ENCODE results near the gene SLC38A3.
"Not testable (repeated sequence)": the region's sequence is repeated elsewhere in the genome, so short reads cannot be mapped to it uniquely, and the experiment has no call there.

Gene SLC38A3

DNA sequence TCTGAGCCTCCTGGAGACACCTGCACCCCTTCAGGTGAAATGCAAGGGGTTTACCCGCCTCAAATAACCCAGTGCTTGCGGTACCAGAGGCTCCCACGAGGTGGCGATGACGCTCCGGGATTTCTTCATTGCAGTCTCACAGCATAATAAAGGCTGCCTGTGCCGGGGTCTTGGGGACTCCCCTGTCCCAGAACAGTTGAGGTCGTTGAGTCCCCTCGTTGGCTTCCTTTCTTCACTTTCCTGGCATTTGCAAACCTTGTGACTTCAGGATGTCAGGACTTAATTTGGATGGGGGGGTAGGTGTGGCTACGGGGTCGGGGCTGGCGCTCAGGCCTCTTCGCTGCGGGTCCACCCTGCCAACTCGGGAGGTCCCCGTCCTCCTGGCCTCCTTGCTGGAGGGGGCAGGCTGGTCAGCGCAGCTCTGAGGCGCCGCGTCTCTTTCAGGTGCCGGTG, 12.4 kb upstream of the SLC38A3 start:
- peak; percentile 76 for DNase-seq

DNA sequence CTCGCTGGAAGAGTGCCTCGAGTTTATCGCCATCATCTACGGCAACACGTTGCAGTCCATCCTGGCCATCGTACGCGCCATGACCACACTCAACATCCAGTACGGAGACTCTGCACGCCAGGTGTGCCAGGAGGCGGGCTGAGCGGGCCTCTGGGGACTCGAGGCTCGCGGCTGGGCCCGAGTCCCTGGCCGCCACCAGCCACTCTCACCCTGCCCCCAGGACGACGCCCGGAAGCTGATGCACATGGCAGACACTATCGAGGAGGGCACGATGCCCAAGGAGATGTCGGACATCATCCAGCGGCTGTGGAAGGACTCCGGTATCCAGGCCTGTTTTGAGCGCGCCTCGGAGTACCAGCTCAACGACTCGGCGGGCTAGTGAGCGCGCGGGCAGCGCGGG, 11.8 kb upstream of the SLC38A3 start:
- no peak for DNase-seq

DNA sequence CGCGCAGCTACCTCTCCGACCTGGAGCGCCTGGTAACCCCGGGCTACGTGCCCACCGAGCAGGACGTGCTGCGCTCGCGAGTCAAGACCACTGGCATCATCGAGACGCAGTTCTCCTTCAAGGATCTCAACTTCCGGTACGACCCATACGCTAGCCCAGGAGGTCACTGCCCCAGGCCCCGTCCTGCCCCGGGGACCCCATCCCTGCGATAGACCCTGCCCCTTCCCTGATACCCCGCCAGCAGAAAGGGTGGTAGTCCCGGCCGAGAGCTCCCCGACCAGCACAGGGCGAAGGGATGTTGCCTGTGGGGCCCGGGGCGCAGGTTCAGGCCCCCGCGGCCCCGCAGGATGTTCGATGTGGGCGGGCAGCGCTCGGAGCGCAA, 11.3 kb upstream of the SLC38A3 start:
- no peak for DNase-seq

DNA sequence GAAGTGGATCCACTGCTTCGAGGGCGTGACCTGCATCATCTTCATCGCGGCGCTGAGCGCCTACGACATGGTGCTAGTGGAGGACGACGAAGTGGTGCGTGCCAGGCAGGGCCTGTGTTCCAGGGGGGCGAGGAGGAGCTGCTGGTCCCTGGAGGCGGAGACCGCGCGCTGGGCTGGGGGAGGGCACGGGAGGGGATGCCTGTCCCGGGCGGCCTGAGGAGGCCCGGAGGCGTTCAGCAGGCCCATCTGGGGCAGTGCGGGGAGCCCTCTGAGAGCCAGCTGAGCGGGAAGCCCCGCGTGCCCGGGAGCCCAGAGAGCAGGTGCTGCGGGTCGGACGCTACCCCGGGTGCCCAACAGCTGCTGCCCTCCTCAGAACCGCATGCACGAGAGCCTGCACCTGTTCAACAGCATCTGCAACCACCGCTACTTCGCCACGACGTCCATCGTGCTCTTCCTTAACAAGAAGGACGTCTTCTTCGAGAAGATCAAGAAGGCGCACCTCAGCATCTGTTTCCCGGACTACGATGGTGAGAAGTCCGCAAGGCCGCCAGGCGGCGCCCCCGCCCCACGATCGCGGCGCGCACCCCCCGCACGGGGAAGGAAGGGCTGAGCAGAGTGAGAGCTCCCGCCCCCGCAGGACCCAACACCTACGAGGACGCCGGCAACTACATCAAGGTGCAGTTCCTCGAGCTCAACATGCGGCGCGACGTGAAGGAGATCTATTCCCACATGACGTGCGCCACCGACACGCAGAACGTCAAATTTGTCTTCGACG, 10.8 kb upstream of the SLC38A3 start:
- DNase-seq = peak; percentile 81

DNA sequence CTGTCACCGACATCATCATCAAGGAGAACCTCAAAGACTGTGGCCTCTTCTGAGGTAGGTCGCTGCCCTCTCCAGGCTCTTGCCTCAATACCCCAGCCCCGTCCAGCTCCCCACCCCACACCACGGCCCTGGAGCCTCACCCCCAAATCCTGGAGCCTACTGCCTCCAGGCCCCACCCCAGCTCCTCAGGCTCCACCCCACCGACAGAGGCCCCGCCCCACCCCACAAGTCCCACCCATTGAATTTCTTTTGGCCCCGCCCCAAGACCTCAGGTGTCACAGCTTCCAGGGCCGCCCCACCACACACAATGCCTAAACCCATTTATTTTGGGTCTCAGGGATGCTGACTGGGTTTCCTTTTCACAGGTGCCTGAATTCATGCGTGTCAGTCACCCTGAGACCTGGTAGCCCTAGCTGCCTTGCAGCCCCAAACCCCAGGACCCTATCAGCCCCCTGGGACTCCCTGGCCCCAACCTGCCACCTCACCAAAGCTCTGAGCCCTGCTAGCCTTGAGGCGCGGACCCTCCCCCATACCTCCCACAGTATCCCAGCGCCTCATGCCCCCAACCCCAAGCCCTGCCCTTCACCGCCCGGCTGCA, 10.1 kb upstream of the SLC38A3 start:
- DNase-seq = peak; percentile 47

DNA sequence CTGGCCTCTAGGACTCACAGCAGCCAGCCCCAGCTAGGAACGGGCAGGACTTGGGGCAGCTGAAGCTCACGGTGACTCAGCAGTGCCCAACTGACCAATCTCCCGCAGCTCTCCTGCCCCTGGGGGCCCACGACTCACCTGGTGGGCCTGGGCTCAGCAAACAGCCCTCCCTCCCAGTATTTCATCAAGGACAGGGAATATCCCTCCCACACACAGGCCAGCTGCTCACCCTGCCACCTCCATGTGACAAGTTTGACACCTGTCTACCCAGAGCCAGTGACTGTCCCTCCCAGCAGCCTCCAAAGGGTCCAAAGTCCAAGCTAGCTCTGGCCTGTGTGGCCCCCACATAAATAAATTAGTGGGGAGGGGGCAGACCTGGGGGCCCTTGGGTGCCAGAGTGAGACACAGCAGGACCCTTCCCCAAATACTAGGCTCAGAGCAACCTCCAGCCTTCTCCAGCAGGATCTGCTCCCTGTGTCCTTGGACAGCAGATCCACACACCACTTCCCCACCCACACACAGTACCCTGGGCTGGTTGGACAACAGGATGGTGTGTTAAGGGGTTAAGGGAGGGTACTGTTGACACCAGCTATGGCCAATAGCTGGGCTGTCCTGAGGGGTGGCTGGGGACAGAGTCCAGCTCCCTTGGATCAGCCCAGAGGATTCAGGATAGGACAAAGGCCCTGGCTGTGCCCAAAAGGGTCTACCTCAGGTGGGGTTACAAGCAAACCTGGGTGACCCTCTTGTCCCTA, 9.4 kb upstream of the SLC38A3 start:
- DNase-seq = no peak

DNA sequence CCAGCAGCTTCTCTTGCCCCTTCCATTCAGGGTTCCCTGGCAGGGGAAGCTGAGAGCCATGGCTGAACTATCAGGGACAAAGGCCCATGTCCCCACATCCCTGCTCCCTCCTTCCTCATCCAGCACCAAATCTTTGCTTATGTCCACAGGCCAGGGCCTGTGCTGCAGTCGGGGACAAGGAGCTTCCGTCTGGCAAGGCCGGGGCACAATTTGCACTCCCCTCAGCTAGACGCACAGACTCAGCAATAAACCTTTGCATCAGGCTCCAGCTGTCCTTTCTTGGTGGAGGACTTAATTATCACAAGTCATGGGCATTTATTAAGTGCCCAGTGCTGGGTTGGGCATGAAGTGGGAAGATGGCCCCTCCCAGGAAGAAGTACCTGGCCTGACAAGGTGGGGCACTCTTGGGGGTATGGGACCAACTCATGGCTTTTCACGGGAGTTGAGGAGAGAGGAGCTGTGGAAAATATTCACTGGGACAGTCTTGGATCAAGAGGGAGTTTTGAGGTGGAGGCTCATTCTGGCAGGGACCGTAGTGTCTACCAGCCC, 8.7 kb upstream of the SLC38A3 start:
- DNase-seq = no peak

DNA sequence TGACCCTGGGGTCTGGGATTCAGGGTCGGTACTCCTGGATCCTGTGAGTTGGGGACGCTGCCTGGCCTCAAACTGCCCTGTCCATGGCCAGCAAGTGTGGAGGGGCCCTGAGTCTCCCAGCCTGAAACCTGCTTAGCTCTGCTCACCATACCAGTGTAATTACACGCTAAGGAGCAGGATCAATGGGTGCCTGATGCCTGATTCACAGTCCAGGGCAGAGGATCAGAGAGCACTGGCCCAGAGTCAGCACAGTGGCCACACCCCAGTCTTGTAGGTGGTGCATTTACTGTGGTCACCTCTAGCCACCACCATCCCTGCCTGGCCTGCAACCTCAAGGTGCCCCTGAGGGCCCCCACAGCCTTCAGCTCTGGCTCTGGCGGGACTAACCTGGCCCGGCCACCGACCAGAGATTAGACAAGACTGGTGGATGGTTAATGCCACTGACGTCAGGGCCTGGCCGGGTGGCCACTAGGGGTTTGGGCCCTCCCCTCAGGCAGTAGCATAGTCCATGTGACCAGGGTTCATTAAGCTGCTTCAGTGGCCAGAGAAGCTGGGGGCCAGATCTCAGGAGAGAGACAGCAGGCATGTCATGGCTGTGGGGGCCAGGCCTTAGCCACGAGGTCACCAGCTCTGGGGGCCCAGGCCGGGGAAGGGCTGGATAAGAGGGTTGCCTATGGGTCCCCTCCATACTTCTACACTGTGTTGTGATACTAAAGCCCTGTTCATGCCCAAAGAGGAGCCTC, 3.3 kb upstream of the SLC38A3 start:
- no peak for DNase-seq

DNA sequence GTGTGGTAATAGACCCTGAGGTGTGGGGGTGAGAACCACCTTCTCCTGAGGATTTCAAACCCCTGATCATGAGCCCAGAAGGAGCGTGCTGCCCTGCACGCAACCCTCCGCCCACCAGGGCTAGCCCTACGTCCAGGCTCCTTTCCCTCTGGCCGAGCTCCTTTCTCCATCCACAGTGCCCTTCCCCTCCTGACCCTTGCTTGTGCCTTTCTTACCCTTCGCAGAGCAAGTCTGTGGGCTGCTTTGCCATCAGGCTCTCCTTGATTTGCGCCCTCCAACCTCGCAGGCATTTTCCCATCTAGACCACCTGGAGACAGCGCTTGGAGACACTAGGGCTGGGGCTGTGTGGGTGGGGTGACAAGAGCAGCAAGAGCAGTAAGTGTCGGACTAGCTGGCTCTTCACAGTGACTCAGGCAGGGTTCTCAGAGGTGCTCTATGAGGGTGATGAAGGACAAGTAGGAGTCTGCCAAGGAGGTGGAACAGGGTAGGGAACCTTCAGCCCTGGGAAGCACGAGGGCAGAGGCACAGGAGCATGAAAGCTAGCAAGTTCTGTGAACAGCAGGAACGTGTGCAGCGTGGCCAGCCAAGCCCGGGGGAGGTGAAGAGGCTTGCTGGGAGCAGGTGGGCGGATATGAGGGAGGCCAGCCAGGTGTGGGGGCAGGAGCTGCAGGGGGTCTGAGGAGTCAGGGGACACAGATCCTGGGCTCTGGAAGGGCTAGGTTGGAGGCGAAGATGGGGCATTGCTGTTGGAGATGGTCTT, 2.5 kb upstream of the SLC38A3 start:
- no peak for DNase-seq

DNA sequence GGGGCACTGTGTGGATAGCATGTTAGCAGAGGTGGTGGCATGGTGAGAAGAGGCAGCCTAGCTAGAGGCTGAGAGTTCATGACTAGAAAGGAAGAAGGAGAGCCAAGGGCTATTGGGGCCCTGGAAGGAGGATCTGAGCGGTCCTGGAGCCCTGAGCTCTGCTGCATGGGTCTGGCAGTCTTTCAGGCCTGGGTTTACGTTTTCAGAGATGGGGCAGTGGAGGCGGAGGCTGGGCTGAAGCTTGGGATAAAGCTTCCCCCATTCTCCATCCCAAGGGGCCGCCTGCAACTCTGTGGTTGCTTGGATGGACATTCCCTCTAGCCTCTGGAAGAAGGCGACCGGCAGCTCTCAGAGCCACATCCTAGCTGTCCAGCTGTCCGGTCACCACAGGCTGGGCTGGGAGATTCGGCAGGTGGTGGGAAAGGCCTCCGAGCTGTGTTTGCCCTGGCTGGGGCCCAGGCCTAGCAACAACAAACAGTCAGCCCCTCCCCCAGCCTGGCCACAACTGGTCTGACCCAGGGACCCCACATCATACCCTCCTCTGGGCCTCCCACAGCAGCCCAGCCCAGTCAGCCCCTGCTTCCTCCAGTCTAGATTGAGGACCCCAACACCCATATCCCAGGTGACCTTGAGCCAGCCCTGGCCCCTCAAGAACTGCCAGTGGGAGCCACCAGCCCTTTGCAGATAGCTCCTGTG, 1.8 kb upstream of the SLC38A3 start:
- no peak for DNase-seq

DNA sequence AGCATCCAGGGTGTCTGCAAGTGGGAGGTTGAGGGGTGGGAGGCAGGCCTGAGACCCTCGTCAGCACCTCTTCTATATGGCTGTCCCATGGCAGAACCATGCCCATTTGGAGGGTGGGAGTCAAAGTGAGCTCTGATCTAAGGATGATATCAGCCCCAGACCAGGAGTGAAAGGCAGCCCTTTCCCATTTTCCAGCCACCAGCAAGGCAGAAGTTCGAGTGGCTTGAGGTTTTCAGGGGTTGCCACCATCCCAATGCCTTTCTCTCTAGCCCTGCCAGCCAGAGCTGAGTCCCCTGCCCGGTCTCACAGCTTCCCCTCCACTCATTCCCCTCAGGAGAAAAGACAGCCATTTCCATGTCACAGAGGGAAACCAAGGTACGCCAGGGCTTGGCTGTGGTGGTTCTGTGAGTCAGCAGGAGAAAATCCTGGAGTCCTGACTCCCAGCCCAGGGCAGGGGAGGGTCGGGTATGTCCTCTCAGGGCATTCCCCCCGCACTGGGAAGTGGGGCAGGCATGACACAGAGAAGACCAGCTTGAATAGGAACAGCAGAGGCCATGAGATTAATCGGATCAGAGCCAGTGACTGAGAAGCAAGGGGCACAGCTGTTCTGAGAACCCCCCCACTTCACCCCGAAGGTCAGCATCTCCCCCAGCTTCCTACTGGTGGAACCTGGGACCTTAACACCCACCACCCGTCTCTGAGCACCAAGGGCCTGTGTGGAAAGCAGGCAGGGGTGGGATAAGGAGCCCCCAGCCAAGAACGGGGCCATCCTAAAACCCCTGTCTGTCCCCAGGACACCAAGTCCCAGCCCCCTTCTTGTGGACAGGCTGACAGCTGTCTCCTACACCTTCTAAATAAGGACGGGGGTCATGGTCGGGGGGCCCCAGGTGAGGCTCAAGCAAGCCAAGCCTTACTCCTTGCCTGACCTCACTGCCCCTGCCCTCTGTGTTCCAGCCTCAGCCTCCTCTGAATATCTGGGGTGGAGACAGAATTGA, 965 bp upstream of the SLC38A3 start:
- no peak for DNase-seq

DNA sequence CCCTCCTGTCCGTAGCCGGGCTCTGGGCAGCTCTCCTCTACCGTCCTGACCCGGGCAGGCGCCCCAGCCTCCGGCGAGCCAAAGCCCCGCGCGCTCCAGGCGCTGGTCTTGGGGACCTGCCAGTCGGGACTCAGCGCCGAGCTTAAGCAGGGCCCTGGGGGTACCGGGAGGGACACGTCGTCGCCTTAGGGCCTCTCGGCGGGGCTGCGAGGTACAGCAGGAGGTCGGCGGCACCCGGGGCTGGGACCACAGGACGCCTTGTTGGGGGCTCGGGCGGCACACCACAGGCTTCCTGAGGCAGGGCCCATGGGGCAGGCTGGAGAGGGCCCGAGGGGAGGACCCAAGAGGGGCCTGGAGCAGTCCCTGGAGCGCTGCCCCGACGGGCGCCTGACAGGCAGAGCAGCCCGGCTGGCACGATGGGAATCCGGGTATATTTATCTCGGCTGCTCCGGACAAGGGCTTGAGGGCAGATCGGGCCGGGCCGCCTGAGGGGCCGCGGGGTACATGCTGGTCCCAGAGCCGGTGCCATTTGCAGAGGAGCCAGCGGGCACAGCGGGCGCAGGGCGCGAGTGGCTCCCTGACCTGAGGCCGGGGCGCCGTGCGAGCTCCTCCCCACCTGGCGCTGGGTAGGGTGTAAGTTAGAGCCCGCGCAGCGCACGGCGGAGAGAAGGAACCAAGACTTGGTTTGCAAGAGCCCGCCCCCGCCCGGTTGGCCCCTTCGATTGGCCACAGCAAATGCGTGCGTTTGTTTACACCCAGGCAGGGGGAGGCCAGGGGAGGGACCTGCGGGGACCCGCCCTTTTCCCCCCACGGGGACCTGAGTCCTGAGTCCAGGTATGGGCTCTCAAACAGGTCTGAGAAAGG, 574 bp downstream of the SLC38A3 start:
- peak; percentile 51 for DNase-seq

DNA sequence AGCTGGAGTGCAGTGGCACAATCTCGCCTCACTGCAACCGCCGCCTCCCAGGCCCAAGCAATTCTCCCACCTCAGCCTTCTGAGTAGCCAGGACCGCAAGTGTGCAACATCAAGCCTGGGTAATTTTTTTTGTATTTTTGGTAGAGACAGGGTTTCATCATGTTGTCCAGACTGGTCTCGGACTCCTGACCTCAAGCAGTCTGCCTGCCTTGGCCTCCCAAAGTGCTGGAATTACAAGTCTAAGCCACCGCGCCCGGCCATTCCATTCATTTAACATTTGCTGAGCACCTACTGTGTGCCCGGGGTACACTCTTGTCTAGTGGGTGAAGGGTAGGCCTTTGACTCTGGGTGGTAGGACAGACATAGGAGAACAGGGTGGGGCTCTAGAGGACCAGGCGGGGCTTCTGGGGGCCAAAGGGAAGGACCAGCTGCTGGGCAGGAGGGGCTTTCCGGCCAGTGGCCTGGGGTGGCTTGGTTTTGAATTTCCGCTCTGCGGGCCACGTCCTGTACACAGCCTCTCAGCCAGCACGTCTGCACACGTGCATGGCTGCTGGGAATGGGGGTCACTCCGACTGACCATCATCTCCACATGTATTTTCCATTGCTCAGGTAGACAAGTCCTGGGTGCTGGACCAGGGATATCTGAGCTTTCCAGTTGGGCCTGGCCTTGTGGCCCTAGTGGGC, 2.4 kb downstream of the SLC38A3 start:
- DNase-seq = no peak

DNA sequence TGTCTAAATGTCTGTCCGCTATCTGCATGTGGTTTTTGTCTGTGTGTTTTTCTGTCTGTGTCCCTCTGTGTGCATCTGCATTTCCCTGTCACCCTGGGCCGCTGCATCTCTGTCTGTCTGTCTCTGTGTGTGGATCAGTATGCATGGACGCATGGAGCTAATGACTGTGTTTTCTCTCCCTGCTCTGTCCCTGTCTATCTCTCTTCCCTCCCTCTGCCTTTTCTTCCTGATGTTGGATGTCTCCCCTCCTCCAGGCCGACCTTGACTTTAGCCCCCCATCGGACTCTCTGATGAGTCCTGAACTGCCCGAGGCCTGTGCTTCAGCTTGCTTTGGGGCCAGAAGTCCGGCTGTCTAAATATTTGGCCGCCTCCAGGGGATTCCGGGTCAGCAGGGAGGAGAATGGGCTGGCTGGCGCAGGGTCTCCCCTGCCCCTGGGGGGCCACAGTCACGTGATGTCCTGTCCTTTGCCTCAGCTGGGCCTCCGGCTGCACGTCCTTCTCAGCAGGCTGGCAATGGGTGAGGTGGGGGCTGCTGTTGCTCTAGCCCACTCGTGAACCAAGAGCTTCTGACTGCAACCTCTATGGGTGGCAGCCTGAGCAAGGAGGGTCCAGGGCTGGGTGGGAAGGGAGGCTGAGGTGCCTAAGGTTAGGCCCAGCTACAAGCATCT, 3.7 kb downstream of the SLC38A3 start:
- DNase-seq = no peak

DNA sequence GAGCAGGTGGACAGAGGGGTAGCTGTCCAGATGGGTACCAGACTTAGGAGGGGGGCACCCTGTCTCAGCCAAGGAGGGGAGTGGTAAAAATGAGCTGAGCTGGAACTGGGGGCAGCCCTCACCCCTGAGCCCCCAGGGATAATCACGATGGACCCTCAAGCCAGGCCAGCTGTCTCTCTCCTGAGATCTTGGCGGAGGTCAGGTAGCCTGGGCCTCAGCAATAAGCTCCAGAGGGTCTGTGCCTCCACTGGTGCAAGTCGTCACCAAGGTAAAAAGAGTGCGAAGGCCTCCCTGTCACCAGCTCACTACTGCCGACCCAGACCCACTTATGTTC, 5.1 kb downstream of the SLC38A3 start:
- DNase-seq = no peak

DNA sequence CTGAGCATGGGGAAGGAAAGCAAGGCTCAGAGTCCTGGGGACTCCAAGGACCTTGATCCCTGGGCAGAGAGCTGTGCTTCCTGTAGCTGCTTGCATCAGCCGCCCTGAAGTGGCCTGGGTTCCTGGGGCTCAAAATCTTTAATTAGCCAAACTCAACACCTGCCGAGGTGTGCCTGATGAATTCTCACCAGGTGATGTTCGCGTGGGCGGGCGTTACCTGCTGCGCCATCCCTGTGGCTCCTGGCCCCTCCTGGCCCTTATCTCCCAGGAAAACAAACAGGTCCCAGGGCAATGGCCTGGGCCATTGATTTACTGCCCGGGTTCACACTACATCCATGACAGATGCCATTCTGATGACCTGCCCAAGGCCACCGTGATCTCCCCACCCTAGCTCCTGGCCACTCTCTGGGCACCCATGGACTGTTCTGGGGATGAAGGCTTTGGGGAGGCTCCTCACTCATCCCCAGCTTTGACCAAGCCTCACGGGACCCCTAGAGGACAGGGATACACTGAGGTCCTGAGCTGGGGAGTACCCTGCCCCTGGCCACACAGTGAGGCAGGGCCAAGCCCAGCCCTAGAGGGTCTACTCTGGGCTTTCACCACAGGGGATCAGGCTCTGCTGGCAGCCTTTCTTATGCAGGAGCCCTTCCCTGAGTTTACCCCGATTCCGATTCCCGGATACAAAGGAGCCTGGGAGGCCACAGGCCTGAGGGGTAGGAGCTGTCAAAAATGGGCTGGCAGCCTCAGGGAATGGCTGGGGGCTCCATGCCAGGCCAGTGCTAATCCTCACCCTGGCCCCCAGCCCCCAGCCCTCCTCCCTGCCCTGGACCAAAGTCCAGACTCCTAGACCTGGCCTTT, 5.7 kb downstream of the SLC38A3 start:
- no peak for DNase-seq

DNA sequence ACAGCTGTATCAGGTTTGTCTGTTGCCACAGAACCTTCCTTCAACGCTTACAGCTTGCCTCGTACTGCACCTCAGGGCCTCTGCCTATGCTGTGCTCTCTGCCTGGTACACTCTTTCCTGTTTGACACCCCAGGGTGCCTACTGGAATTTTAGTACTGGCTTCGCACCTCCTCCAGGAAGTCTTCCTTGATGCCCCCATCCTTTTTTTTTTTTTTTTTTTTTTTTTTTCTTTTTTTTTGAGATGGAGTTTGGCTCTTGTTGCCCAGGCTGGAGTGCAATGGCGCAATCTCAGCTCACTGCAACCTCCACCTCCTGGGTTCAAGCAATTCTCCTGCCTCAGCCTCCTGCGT, 6.3 kb downstream of the SLC38A3 start:
- DNase-seq = not testable (repeated sequence)

All from hematopoietic multipotent progenitor cell treated with erythropoietin and hydrocortisone succinate and interleukin-3 and kit ligand, for 6 days (in vitro differentiated cells).